ENCODE results near the gene KIAA1614.

KIAA1614 gene

DNA sequence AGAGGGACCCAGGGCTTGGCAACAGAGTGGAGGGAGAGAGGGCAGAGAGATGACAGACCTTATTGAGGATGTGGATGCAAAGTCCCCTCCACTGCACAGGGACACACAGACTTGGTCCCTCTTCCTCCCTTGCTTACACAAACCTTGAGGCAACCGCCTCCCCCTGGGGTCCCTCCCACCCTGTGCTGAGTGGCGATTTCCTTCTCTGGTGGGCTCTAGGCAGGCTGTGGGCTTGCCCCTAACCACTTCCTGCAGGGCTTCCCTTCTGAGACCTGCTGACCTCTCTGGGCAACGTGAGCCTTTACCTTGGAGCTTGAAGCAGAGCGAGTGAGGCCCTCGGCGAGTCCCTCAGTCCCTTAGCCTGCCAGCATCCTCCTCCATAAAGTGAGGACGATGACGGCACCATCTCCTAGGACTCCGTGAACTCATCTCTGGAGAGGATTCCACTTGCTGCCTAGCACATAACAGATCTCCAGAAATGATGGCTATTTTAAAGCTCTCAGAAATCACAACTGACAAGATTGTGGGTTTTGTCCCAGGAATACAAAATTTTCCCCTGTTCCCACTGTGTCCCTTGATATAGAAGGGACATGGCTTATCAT lies 25.0 kb downstream of the KIAA1614 start:
- DNase-seq (ENCODE audit: insufficient read length) (no peak), FAIRE-seq (no peak)

DNA sequence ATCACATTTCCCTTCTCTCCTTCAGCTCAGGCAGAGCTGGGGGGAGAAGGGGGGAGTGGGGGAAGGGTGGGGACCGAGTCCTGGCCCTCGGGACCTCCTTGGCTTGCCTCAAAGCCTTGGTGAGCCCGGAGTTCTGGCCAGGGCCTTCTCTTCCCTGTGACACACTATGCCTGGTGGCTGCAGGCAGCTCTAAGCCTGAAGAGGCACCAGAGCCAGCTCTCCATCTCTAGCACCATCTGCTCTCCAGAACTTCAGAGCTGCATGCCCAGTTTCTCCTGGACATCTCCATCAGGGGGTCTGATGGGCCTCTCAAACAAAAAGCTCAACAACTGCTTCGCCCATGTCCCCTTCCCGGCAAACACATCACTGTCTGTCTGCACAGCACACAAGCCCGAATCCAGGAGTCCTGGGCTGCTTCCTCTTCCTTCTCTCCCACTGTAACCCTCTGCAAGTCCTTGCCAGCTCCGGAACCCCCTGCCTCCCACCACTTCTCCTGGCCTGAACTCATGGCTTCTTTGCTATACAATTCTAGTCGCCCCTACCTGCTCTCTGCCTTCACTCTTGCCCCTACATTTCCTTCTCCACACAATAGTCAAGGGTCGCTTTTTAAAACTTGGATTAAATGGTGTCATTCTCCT lies 26.5 kb downstream of the KIAA1614 start:
- TF ChIP-seq TAF1 (IDR thresholded peaks at IDR 0.05; ENCODE audit: borderline replicate concordance, low read depth, low read length) (no peak), POLR2A (IDR thresholded peaks at IDR 0.05; ENCODE audit: low read depth, low read length) (no peak), POLR2AphosphoS5 (IDR thresholded peaks at IDR 0.05; ENCODE audit: low read depth, low read length) (no peak)
- DNase-seq (ENCODE audit: insufficient read length) (no peak), FAIRE-seq (no peak)

More for the DNA sequence above, 25.0 kb downstream of the KIAA1614 start:
- TF ChIP-seq POLR2AphosphoS5 (IDR thresholded peaks at IDR 0.05; ENCODE audit: low read depth, low read length): no peak
- no peak for TF ChIP-seq POLR2A (IDR thresholded peaks at IDR 0.05; ENCODE audit: low read depth, low read length)
- no peak for TF ChIP-seq TAF1 (IDR thresholded peaks at IDR 0.05; ENCODE audit: borderline replicate concordance, low read depth, low read length)

DNA sequence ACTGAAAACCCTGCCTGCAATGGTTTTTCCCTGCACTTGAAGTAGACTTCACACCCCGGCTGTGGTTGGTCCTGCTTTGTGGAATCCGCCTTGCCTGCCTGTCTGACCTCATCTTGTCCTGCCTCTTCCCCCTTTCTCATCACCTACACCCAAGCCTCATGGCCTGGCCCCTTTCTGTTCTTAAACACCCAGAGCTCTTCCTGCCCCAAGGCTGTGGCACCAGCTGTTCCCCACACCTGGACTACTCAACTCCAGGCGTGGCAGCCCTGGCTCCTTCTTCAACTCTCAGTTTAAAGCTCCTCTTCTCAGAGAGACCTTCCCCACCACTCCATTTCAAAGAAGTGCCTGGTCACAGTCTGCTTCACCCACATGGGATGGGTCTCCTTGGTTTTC lies 27.0 kb downstream of the KIAA1614 start:
- FAIRE-seq (no peak), DNase-seq (ENCODE audit: insufficient read length) (no peak)

DNA sequence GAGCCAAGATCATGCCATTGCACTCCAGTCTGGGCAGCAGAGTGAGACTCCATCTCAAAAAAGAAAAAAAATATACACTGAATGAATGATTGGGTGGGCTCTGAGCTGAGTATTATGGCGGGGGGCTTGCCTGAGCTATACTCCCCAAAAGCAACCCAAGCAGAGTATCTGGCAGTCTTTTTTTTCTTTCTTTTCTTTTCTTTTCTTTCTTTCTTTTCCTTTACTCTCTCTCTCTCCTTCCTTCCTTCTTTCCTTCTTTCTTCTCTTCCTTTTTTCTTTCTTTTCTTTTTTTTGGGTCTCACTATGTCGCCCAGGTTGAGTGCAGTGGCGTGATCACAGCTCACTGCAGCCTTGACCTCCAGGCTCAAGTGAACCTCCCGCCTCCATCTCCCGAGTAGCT lies 27.7 kb downstream of the KIAA1614 start:
- TF ChIP-seq POLR2A (IDR thresholded peaks at IDR 0.05; ENCODE audit: low read depth, low read length): no peak
- no peak for DNase-seq (ENCODE audit: insufficient read length)
- no peak for FAIRE-seq

More for the DNA sequence above, 27.0 kb downstream of the KIAA1614 start:
- TF ChIP-seq POLR2AphosphoS5 (IDR thresholded peaks at IDR 0.05; ENCODE audit: low read depth, low read length) (no peak), TAF1 (IDR thresholded peaks at IDR 0.05; ENCODE audit: borderline replicate concordance, low read depth, low read length) (no peak), POLR2A (IDR thresholded peaks at IDR 0.05; ENCODE audit: low read depth, low read length) (no peak)

DNA sequence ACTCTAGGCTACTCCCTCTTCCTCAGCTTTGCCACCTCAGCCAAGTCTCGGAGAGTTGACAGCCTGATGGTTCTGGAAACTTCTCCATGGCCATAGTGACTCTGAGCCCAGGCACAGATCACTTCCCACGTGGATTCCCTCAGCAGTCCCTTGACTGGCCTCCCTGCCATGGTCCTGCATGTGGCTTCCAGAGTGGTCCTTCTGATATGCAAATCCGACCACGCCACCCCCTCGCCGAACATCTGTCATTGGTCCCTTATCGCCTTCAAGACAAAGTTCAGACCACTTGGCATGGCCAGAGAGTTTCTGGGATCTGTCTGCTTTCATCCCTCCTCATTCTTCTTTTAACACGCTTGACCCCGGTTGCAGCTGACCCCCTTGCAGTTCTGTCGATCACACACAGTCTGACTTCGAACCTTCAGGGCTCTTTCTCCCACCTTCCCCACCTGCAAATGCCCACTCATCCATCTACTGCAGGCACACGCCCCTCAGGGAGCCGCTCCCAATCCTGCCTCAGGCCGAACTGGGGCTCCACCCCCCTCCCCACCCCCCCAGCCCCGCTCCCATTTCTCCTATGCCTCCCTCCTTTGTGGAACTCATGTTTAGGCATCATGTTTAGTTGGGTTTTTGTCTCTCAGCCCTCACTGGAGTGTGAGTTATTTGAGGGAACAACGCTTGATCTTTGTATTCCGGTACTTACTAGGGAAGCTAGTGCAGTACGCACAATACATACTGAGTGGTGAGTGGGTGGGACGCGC lies 29.0 kb downstream of the KIAA1614 start:
- no peak for FAIRE-seq
- TF ChIP-seq POLR2AphosphoS5 (IDR thresholded peaks at IDR 0.05; ENCODE audit: low read depth, low read length) (no peak), POLR2A (IDR thresholded peaks at IDR 0.05; ENCODE audit: low read depth, low read length) (no peak), TAF1 (IDR thresholded peaks at IDR 0.05; ENCODE audit: borderline replicate concordance, low read depth, low read length) (no peak)

DNA sequence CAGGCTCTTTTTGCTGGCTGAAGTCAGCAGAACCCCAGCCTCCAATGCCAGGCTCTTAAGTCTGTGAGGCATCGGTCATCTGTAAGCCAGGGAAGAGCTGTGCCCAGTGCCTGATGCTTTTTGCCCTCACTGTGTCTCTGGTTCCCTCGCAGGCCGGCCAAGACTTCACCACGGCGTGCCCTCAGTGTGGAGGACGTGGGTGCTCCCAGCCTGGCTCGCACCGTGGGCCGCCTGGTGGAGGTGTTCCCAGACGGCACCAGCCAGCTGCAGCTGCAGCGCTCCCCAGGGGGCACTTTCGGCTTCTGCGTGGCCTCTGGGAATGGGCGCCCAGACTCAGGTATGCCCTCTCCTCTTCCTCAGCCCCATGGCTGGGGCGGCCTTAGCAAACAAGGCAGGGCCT lies 32.5 kb downstream of the KIAA1614 start:
- DNase-seq (ENCODE audit: insufficient read length) (no peak), FAIRE-seq (no peak)
- TF ChIP-seq POLR2AphosphoS5 (IDR thresholded peaks at IDR 0.05; ENCODE audit: low read depth, low read length) (no peak), POLR2A (IDR thresholded peaks at IDR 0.05; ENCODE audit: low read depth, low read length) (no peak), TAF1 (IDR thresholded peaks at IDR 0.05; ENCODE audit: borderline replicate concordance, low read depth, low read length) (no peak)

More for the DNA sequence above, 29.0 kb downstream of the KIAA1614 start:
- no peak for DNase-seq (ENCODE audit: insufficient read length)

DNA sequence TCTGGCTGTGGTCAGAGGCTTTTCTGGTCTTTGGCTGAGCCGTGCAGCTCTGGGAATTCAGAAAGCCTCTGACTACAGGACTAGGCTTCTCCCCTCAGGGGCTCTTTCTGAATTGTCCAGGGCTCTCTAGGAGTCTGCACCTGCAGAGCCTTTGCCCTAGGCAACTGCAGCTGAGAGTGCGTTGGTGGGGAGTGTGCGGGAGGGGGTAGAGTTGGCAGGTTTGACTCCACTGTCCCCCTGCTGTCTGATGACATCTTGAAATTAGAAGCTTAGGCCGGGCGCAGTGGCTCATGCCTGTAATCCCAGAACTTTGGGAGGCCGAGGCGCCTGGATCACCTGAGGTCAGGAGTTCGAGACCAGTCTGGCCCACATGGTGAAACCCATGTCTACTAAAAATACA lies 32.9 kb downstream of the KIAA1614 start:
- DNase-seq (ENCODE audit: insufficient read length) (no peak), FAIRE-seq (no peak)
- TF ChIP-seq TAF1 (IDR thresholded peaks at IDR 0.05; ENCODE audit: borderline replicate concordance, low read depth, low read length) (no peak), POLR2A (IDR thresholded peaks at IDR 0.05; ENCODE audit: low read depth, low read length) (no peak), POLR2AphosphoS5 (IDR thresholded peaks at IDR 0.05; ENCODE audit: low read depth, low read length) (no peak)

DNA sequence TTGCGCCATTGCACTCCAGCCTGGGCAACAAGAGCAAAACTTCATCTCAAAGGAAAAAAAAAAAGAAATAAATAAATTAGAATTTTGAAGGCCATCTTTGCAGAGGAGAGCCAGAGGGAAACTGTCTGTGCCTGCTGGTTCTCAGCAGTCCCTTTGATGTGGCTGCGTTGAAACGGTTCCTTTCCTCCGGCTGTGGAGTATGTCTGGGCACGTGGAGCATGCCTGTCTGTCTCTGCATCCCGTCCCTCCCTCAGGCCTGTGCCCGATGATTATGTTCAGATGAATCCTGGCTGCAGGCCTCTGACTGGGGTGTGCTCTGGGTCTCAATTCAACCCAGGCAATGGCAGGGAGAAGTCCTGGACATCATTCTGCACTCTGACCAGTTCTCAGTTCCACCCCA lies 33.4 kb downstream of the KIAA1614 start:
- FAIRE-seq: no peak
- TF ChIP-seq POLR2A (IDR thresholded peaks at IDR 0.05; ENCODE audit: low read depth, low read length) (no peak), TAF1 (IDR thresholded peaks at IDR 0.05; ENCODE audit: borderline replicate concordance, low read depth, low read length) (no peak), POLR2AphosphoS5 (IDR thresholded peaks at IDR 0.05; ENCODE audit: low read depth, low read length) (no peak)
- DNase-seq (ENCODE audit: insufficient read length): no peak

DNA sequence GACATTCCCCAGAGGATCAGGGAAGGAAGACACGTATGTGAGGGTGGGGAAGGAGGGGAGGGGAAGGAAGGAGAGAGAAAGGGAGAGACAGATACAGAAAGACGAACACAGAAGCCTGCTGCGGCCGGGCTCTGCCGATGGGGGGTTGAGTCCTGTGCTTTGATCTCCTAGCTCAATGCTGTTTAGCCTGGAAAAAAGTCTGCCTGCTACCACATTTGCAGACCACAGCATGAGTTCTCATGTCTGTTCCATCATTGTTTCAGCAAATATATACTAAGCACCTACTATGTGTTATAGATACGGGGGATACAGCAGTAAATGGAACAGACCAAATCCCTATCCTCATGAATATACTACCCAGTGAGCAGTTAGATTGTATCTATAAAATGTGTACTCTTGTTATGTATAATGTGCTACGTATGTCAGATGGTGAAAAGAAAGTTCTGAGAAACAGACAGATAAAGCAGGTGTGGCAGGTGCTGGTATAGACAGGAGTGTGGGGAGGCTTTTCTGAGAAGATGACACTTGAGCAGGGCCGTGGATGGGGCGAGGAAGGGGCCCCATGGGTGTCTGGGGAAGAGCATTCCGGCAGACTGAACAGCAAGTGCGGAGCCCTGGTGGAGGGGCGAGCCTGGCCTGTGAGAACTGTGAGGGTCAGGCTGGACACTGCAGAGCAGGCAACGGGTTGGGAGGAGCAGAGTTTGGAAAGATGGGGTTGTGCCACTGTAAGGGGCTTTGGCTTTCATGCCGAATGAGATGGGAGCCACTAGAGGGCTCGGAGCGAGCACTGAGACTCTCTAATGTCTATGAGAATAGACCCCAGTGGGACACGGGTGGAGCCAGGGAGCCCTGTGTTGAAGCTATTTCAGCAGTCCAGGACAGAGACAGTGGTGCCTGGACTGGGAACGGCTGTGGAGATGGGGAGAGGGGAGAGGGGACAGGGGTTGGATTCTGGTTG lies 34.1 kb downstream of the KIAA1614 start:
- no peak for TF ChIP-seq POLR2AphosphoS5 (IDR thresholded peaks at IDR 0.05; ENCODE audit: low read depth, low read length)
- TF ChIP-seq TAF1 (IDR thresholded peaks at IDR 0.05; ENCODE audit: borderline replicate concordance, low read depth, low read length): no peak
- TF ChIP-seq POLR2A (IDR thresholded peaks at IDR 0.05; ENCODE audit: low read depth, low read length): no peak
- DNase-seq (ENCODE audit: insufficient read length) (no peak), FAIRE-seq (no peak)

DNA sequence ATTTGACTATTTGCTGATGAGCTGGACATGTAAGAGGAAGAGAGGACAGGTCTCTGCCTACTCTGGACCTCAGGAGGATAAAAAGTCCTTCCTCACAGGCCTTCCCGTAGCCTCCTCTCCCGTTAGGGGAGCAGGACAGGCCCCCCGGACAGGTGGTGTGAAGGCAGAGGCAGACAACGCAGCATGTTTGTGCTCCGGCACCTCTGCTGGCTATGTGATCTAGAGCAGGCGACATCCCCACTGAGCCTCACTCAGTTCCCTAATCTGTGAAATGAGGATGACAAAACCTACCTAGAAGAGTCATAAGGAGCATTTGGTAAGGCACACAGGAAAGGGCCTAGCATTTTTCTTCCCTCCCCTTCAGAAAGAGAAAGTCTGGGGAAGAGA lies 34.8 kb downstream of the KIAA1614 start:
- FAIRE-seq: no peak
- DNase-seq (ENCODE audit: insufficient read length): no peak
- TF ChIP-seq TAF1 (IDR thresholded peaks at IDR 0.05; ENCODE audit: borderline replicate concordance, low read depth, low read length): no peak
- TF ChIP-seq POLR2A (IDR thresholded peaks at IDR 0.05; ENCODE audit: low read depth, low read length): no peak
- no peak for TF ChIP-seq POLR2AphosphoS5 (IDR thresholded peaks at IDR 0.05; ENCODE audit: low read depth, low read length)

Measured in GM12892 (cell line).